ENCODE results near the gene SHISA5.
"Not testable (repeated sequence)": the region's sequence is repeated elsewhere in the genome, so short reads cannot be mapped to it uniquely, and the experiment has no call there.

The SHISA5 gene

GRCh38 chr3:48461767-48462166 lies 42.2 kb downstream of the SHISA5 start:
- in situ Hi-C loops (cut with MboI; ENCODE audit: low sequenced_read_pairs), result not testable (repeated sequence)

- in situ Hi-C loops (cut with MboI; ENCODE audit: low sequenced_read_pairs), result no loop called here
These were observed 43.5 kb downstream of the SHISA5 start for GRCh38 chr3:48460517-48460902.

- in situ Hi-C loops (cut with MboI; ENCODE audit: low sequenced_read_pairs), result loop anchor here (10.0 kb wide), 1 partner anchor 95 kb away; the partner anchor contains the start of gene PFKFB4
These were observed 44.0 kb downstream of the SHISA5 start for GRCh38 chr3:48459773-48460516.

- in situ Hi-C loops (cut with MboI; ENCODE audit: low sequenced_read_pairs), result loop anchor here (10.0 kb wide), 1 partner anchor 95 kb away; the partner anchor contains the start of gene PFKFB4
These were observed 44.6 kb downstream of the SHISA5 start for GRCh38 chr3:48459331-48459730.

GRCh38 chr3:48456456-48456855 lies 47.5 kb downstream of the SHISA5 start:
- in situ Hi-C loops (cut with MboI; ENCODE audit: low sequenced_read_pairs), result loop anchor here (10.0 kb wide), 1 partner anchor 98 kb away; the partner anchor contains the start of gene PFKFB4

- in situ Hi-C loops (cut with MboI; ENCODE audit: low sequenced_read_pairs), result loop anchor here (10.0 kb wide), 1 partner anchor 104 kb away; the partner anchor contains the start of gene PFKFB4
These were observed 52.7 kb downstream of the SHISA5 start for GRCh38 chr3:48451270-48451669.

GRCh38 chr3:48446425-48447193 lies 57.4 kb downstream of the SHISA5 start, which contains the start of gene ATRIP:
ATRIP (plus strand) TSS chr3:48446737; CDS start chr3:48446846, 109 bp downstream.
- in situ Hi-C loops (cut with MboI; ENCODE audit: low sequenced_read_pairs), result no loop called here

GRCh38 chr3:48446043-48446424 lies 57.9 kb downstream of the SHISA5 start:
- in situ Hi-C loops (cut with MboI; ENCODE audit: low sequenced_read_pairs), result no loop called here

GRCh38 chr3:48445277-48445882 lies 58.6 kb downstream of the SHISA5 start:
- in situ Hi-C loops (cut with MboI; ENCODE audit: low sequenced_read_pairs), result no loop called here

GRCh38 chr3:48441940-48442339 lies 62.0 kb downstream of the SHISA5 start:
- in situ Hi-C loops (cut with MboI; ENCODE audit: low sequenced_read_pairs), result no loop called here

GRCh38 chr3:48440590-48440958 lies 63.4 kb downstream of the SHISA5 start:
- in situ Hi-C loops (cut with MboI; ENCODE audit: low sequenced_read_pairs), result no loop called here

GRCh38 chr3:48439820-48440589 lies 64.0 kb downstream of the SHISA5 start, which contains the start of the genes CCDC51 and TMA7:
CCDC51 (minus strand) TSS chr3:48440119; CDS start chr3:48435128, 4,991 bp downstream.
TMA7 (plus strand) TSS chr3:48440257; CDS start chr3:48440297, 40 bp downstream.
- in situ Hi-C loops (cut with MboI; ENCODE audit: low sequenced_read_pairs), result loop anchor here (10.0 kb wide), 1 partner anchor 165 kb away; no protein-coding TSS in a partner anchor

- in situ Hi-C loops (cut with MboI; ENCODE audit: low sequenced_read_pairs), result loop anchor here (10.0 kb wide), 1 partner anchor 163 kb away; no protein-coding TSS in a partner anchor
These were observed 66.2 kb downstream of the SHISA5 start for GRCh38 chr3:48437812-48438211.

GRCh38 chr3:48436855-48437254 lies 67.1 kb downstream of the SHISA5 start:
- in situ Hi-C loops (cut with MboI; ENCODE audit: low sequenced_read_pairs), result loop anchor here (10.0 kb wide), 1 partner anchor 162 kb away; no protein-coding TSS in a partner anchor

GRCh38 chr3:48436477-48436787 lies 67.5 kb downstream of the SHISA5 start:
- in situ Hi-C loops (cut with MboI; ENCODE audit: low sequenced_read_pairs), result loop anchor here (10.0 kb wide), 1 partner anchor 162 kb away; no protein-coding TSS in a partner anchor

GRCh38 chr3:48435774-48436476 lies 68.0 kb downstream of the SHISA5 start:
- in situ Hi-C loops (cut with MboI; ENCODE audit: low sequenced_read_pairs), result loop anchor here (10.0 kb wide), 1 partner anchor 161 kb away; no protein-coding TSS in a partner anchor

GRCh38 chr3:48435223-48435595 lies 68.8 kb downstream of the SHISA5 start:
- in situ Hi-C loops (cut with MboI; ENCODE audit: low sequenced_read_pairs), result loop anchor here (10.0 kb wide), 1 partner anchor 160 kb away; no protein-coding TSS in a partner anchor

- in situ Hi-C loops (cut with MboI; ENCODE audit: low sequenced_read_pairs), result loop anchor here (10.0 kb wide), 1 partner anchor 160 kb away; no protein-coding TSS in a partner anchor
These were observed 69.3 kb downstream of the SHISA5 start for GRCh38 chr3:48434591-48435222.

Measured in HL-60/S4 (cell line).